ENCODE data around the gene MYCBPAP.

MYCBPAP gene

DNA sequence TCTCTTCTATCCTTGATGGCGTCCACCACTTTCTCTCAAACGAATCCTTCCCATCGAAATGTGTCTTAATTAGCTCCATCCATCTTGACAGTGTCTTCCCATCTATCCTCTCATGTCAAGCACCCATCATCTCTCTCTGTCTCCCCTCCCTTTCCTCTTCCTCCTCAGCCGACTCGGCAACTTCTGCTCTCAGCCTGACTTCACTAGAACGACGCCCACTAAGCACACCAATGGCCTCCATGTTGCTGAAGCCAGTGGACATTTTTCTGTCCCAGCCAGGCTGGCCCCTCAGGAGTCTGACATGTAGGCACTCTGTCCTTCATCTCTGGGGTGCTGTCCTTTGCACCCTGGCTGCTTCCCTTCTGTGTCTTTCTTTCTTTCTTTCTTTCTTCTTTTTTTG is 36.3 kb downstream of the MYCBPAP start:
- Mint-ChIP-seq H3K4me3 (no peak overlapping the region), H3K36me3 (no peaks in the 10 kb centered on the region), H3K9me3 (no peaks in the 10 kb centered on the region), H3K27ac (peak overlapping the region; percentile 68), H3K27me3 (peaks cover 5% of the 10 kb centered on the region), H3K4me1 (peaks cover 26% of the 10 kb centered on the region)

DNA sequence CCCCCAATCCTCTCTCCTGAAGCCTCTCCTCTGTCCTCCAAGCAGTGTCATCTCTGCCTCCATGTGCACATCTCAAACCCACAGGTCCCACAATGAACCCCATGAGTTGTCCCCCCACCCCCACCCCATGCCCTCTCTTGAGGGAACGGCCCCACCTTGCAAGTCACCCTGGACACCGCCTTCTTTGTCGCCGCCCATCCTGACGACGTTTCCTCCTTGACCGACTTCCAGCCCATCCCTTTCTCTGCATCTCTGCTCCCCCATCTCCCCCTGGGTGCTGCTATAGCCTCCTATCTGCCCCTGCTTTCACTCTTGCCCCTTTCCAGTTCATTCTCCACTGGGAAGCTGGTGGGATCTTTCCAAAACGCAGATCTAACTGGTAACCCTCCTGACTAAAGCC is 37.1 kb downstream of the MYCBPAP start:
- Mint-ChIP-seq H3K4me1 (peaks cover 26% of the 10 kb centered on the region), H3K9me3 (no peaks in the 10 kb centered on the region), H3K27me3 (peaks cover 5% of the 10 kb centered on the region), H3K36me3 (no peaks in the 10 kb centered on the region), H3K4me3 (no peak overlapping the region), H3K27ac (no peak overlapping the region)

DNA sequence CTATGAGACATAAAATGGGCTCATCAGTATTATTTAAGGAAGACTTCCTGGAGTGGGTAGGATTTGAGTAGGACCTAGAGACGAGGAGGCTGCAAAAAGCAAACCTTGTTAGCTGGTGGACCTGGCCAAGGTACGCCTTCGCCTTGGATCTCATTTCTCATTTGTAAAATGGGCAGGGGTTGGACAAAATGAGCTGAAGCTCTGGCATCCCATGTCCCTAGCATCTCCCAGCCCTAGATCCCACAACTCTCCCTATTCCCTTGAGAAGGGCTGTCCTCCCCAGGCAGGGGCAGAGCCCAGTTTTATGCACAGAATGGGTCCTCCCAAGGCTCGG is 38.4 kb downstream of the MYCBPAP start:
- peaks cover 5% of the 10 kb centered on the region for H3K27me3 Mint-ChIP-seq
- H3K9me3 Mint-ChIP-seq = no peaks in the 10 kb centered on the region
- no peak overlapping the region for H3K27ac Mint-ChIP-seq

DNA sequence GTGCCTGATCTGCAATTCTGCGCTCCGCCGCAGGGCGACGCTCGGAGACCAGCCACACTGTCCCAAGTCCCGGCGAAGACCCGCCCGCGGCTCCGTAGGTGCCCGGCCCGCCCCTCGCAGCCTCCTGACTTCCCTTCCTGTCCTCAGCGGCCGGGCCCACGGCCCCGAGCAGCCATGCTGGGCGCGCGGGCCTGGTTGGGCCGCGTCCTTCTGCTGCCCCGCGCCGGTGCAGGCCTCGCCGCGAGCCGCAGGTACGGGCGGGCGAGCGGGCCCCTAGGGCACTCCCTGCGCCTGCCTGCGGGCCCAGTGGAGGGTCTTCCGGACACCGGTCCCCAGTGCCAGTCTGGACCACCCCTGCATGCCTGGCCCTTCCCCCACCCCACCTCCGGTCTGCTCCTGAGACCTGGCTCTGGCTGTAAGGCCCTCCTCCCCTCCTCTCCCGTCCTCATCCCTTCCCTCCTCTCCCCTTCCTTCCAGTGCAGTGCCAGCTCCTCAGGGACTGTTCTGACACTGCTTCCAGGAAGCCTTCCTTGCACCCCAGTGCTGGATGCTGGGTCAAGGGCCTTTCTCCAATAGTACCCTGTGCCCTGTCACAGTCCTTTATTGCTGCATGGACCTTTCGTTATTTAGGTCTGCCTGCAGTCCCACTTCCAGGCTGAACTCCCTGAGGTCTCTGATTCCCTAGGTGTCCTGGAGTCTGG is 38.9 kb downstream of the MYCBPAP start, which contains the start of gene SPATA20:
SPATA20 (plus strand) TSS at position 140 of the 701 bp plus-strand sequence; CDS start at position 175, 35 bp downstream.
- peak within 1 kb of the TSS; percentile 57 for H3K4me3 Mint-ChIP-seq
- peak within 1 kb of the TSS; percentile 65 for H3K27ac Mint-ChIP-seq
- H3K27me3 Mint-ChIP-seq = peaks cover 5% of the 10 kb centered on the region
- no peaks in the 10 kb centered on the region for H3K9me3 Mint-ChIP-seq
- H3K4me1 Mint-ChIP-seq = peaks cover 21% of the 10 kb centered on the region
- H3K36me3 Mint-ChIP-seq = no peaks in the 10 kb centered on the region

More for the DNA sequence above, 38.4 kb downstream of the MYCBPAP start:
- H3K4me3 Mint-ChIP-seq = peak overlapping the region; percentile 26
- H3K4me1 Mint-ChIP-seq = peaks cover 24% of the 10 kb centered on the region
- H3K36me3 Mint-ChIP-seq = no peaks in the 10 kb centered on the region

DNA sequence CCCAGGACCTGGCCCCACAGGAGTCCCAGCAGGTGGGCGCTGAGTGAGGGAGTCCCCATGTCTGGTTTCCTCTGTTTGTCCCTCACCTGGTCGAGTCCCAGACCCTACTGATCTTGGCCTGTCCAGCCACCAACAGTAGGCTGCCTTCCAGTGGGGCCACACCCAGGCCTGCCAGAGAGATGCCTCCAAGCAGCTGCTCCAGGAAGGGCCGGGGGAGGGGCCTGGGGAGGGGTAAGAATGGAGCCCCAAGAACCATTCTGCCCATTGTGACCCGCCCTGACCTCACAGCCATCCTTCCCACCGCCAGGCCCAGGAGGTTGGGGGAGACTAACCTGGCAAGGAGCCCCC is 39.5 kb downstream of the MYCBPAP start:
- Mint-ChIP-seq H3K9me3 (no peaks in the 10 kb centered on the region), H3K36me3 (no peaks in the 10 kb centered on the region), H3K4me1 (peaks cover 16% of the 10 kb centered on the region), H3K4me3 (peak overlapping the region; percentile 57), H3K27me3 (peaks cover 5% of the 10 kb centered on the region), H3K27ac (no peak overlapping the region)

DNA sequence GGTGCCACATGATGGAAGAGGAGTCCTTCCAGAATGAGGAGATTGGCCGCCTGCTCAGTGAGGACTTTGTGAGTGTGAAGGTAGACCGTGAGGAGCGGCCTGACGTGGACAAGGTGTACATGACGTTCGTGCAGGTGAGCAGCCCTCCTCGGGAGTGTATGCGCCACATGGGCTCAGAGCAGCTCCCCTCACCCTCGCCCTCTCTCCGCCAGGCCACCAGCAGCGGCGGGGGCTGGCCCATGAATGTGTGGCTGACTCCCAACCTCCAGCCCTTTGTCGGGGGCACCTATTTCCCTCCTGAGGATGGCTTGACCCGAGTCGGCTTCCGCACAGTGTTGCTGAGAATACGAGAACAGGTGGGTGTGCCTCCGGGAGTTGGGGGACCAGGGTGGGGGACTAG is 40.6 kb downstream of the MYCBPAP start:
- no peaks in the 10 kb centered on the region for H3K9me3 Mint-ChIP-seq
- H3K27me3 Mint-ChIP-seq = peaks cover 3% of the 10 kb centered on the region
- H3K4me3 Mint-ChIP-seq = no peak overlapping the region
- H3K36me3 Mint-ChIP-seq = no peaks in the 10 kb centered on the region
- H3K4me1 Mint-ChIP-seq = peaks cover 16% of the 10 kb centered on the region
- no peak overlapping the region for H3K27ac Mint-ChIP-seq

DNA sequence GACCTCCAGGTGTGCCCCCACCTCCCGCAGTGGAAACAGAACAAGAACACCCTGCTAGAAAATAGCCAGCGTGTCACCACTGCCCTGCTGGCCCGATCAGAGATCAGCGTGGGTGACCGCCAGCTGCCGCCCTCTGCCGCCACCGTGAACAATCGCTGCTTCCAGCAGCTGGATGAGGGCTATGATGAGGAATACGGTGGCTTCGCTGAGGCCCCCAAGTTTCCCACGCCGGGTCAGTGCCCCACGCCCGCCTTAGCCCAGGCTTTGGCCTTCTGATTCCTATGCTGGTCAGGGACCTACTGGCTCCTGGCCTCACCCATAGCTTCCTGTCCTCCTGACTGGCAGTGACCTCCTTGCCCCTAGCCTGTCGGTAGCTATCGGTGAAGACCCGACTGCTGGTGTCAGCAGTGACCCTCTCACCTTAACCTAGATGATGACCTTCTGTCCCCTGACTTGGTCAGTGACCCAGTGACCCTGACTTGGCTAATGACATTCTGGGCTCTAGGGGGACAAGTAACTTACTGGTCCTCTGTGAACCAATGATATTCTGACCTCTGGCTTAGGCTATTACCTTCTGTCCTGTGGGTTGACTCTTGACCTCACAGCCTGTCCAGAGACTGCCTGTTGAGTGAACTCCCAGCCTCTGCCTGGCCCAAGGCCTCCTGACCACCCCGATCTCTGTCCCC is 41.2 kb downstream of the MYCBPAP start:
- Mint-ChIP-seq H3K36me3 (no peaks in the 10 kb centered on the region), H3K4me3 (no peak overlapping the region), H3K27me3 (no peaks in the 10 kb centered on the region), H3K4me1 (peaks cover 12% of the 10 kb centered on the region), H3K9me3 (no peaks in the 10 kb centered on the region), H3K27ac (no peak overlapping the region)

DNA sequence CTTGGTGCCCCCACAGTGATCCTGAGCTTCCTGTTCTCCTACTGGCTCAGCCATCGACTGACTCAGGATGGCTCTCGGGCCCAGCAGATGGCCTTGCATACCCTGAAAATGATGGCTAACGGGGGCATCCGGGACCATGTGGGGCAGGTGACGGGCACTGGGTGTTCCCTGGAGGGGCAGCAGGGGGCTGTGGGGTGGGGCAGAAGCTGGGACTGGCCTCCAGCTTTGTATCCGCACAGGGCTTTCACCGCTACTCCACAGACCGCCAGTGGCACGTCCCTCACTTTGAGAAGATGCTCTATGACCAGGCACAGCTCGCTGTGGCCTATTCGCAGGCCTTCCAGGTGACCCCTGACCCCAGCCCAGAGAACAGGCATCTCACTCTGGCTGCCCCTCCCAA is 41.7 kb downstream of the MYCBPAP start:
- Mint-ChIP-seq H3K36me3 (no peaks in the 10 kb centered on the region), H3K9me3 (no peaks in the 10 kb centered on the region), H3K27me3 (no peaks in the 10 kb centered on the region), H3K4me3 (no peak overlapping the region), H3K27ac (no peak overlapping the region), H3K4me1 (peaks cover 9% of the 10 kb centered on the region)

DNA sequence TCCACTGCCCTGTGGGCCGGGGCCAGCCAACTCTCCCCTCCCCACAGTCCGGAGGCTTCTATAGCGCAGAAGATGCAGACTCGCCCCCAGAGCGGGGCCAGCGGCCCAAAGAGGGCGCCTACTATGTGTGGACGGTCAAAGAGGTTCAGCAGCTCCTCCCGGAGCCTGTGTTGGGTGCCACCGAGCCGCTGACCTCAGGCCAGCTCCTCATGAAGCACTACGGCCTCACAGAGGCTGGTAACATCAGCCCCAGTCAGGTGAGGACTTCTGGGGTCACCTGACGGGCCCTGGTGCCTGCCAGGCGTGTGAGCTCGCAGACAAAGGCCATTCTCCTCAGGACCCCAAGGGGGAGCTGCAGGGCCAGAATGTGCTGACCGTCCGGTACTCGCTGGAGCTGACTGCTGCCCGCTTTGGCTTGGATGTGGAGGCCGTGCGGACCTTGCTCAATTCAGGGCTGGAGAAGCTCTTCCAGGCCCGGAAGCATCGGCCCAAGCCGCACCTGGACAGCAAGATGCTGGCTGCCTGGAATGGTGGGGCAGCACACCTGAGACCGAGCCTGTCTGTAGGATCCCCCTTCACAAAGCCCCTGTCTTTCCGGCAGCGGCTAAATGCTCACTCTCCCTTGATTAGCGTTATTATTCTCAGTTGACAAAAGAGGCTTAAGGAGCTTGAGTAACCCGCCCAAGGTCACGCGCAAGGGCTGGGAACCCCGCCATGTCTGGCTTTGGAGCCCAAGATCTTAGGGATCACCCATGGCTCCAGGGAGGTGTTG is 42.6 kb downstream of the MYCBPAP start:
- Mint-ChIP-seq H3K4me3 (no peak overlapping the region), H3K27me3 (no peaks in the 10 kb centered on the region), H3K9me3 (no peaks in the 10 kb centered on the region), H3K4me1 (peaks cover 9% of the 10 kb centered on the region), H3K27ac (no peak overlapping the region), H3K36me3 (peaks cover 2% of the 10 kb centered on the region)

DNA sequence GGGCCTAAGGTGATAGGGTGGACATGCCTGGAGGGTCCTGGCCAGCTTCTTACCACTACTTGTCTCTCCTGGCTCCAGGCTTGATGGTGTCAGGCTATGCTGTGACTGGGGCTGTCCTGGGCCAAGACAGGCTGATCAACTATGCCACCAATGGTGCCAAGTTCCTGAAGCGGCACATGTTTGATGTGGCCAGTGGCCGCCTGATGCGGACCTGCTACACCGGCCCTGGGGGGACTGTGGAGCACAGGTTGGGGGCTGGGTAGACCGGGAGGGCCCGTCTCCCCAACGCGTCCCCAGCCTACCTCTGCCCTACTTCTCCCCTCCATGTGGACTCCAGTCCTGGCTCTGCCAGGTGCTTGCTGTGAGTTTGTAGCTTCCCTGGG is 43.2 kb downstream of the MYCBPAP start:
- Mint-ChIP-seq H3K27ac (no peak overlapping the region), H3K27me3 (no peaks in the 10 kb centered on the region), H3K36me3 (peaks cover 2% of the 10 kb centered on the region), H3K4me3 (no peak overlapping the region), H3K9me3 (no peaks in the 10 kb centered on the region), H3K4me1 (peaks cover 6% of the 10 kb centered on the region)

DNA sequence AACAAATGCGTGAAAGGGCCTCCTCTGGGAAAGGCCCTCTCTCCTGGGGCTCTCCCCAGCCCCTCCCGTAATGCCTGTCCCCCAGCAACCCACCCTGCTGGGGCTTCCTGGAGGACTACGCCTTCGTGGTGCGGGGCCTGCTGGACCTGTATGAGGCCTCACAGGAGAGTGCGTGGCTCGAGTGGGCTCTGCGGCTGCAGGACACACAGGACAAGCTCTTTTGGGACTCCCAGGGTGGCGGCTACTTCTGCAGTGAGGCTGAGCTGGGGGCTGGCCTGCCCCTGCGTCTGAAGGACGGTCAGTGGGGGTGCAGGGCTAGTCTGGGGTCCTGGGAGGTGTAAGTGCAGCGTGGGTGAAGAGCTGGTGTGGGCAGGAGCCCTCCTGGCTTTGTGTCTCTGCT is 43.6 kb downstream of the MYCBPAP start:
- Mint-ChIP-seq H3K27ac (no peak overlapping the region), H3K4me1 (peaks cover 1% of the 10 kb centered on the region), H3K36me3 (peaks cover 2% of the 10 kb centered on the region), H3K9me3 (no peaks in the 10 kb centered on the region), H3K27me3 (no peaks in the 10 kb centered on the region), H3K4me3 (no peak overlapping the region)

DNA sequence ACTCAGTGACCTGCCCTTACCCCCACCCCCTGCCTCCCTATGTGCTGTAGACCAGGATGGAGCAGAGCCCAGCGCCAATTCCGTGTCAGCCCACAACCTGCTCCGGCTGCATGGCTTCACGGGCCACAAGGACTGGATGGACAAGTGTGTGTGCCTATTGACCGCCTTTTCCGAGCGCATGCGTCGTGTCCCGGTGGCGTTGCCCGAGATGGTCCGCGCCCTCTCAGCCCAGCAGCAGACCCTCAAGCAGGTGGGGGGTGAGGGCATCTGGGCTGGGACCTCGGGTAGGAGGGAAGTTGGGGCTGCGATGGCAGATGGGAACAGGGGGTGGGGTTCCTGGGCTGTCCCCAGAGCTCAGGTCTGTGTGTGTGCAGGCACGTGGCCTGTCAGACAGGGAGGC is 46.0 kb downstream of the MYCBPAP start:
- Mint-ChIP-seq H3K27me3 (peaks cover 7% of the 10 kb centered on the region), H3K4me1 (peaks cover 7% of the 10 kb centered on the region), H3K9me3 (no peaks in the 10 kb centered on the region), H3K27ac (no peak overlapping the region), H3K4me3 (no peak overlapping the region), H3K36me3 (peaks cover 2% of the 10 kb centered on the region)

DNA sequence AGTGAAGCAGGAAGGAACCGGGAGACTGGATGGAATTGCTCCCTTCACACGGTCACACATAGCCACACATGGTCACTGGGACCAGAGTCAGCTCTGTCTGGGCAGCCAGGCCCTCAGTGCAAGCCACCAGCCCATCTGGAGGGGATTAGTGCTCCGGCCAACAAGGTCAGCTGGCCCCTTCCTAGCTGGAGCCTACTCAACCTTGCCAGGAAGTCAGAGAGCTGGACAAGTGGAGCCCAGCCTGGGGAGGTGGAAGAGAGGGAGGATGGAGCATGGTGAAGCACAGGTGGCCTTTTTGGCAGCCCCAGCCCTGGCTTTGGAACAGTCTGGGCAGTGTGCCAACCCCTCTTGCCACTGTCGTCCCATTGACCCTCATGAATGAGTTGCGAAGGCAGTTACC is 48.6 kb downstream of the MYCBPAP start:
- Mint-ChIP-seq H3K4me1 (peaks cover 12% of the 10 kb centered on the region), H3K9me3 (no peaks in the 10 kb centered on the region), H3K27ac (no peak overlapping the region), H3K4me3 (no peak overlapping the region), H3K36me3 (peaks cover 2% of the 10 kb centered on the region), H3K27me3 (peaks cover 9% of the 10 kb centered on the region)

DNA sequence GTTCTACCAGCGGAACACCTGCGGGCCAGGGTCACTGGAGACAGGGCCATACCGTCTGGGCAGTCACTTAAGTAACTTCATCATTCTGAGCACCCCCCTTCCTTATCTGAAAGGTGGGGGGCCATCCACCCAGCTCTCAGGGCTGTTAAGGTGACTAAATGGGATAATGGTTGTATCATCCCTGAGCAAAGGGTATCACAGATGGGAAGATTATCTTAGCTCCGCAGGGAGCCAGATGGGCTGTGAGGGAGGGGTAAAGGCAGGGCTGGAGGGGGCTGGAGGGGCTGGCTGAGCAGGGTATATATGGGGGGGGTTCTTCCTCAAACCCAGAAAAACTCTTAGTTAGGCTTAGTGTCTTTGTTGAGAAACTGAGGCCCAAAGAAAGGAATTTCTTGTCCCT is 49.4 kb downstream of the MYCBPAP start:
- Mint-ChIP-seq H3K36me3 (peaks cover 2% of the 10 kb centered on the region), H3K4me1 (peaks cover 18% of the 10 kb centered on the region), H3K4me3 (no peak overlapping the region), H3K27ac (no peak overlapping the region), H3K27me3 (peaks cover 14% of the 10 kb centered on the region), H3K9me3 (no peaks in the 10 kb centered on the region)

DNA sequence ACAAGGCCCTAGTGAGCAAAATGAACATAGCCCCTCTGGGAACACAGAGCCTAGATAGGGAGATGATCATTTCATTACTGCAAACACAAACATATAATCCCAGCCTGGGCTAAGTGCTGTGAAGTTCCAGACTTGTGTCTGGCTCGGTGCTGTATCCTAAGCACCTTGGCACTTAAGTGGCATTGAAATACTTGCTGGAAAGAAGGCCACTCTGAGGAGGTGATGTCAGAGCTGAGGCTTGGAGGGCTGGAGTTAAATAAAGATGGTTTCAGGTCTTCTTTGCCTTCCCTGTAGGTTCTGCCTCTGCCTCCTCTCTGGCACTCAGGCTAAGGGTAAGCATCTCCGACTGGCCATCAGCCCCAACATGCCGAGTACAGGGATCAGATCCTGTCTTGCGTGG is 49.9 kb downstream of the MYCBPAP start:
- Mint-ChIP-seq H3K27me3 (peaks cover 15% of the 10 kb centered on the region), H3K36me3 (peaks cover 2% of the 10 kb centered on the region), H3K27ac (no peak overlapping the region), H3K4me3 (peak overlapping the region; percentile 44), H3K9me3 (no peaks in the 10 kb centered on the region), H3K4me1 (peaks cover 18% of the 10 kb centered on the region)

DNA sequence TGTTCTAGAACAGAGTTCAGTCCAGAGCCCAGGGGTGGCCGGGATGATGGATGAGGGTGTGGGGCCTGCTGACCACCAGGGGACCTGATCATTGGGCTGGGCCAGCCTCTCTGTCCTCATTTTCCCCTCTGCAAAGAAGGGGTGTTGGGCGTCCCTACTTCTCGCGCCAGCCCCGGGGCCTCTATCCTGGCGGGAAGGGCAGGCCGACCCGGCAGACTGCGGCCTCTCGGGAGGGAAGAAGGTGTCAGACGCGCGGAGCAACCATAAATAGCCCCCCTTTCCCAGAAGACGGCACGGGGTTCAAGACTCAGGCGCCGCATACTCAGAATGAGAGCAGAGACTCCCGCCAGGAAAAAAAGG is 50.3 kb downstream of the MYCBPAP start:
- Mint-ChIP-seq H3K27ac (no peak overlapping the region), H3K9me3 (no peaks in the 10 kb centered on the region), H3K36me3 (peaks cover 2% of the 10 kb centered on the region), H3K4me3 (peak overlapping the region; percentile 85), H3K4me1 (peaks cover 18% of the 10 kb centered on the region), H3K27me3 (peaks cover 19% of the 10 kb centered on the region)
